HepG2 (cell line): ENCODE results near the gene SUSD3. TPM values are rescaled to one million over a fixed set of nuclear protein-coding genes. Genes with fewer than 3 reads are reported as not detected.

ENCODE experiments used
- ATAC-seq: fragments of 200-7000 bp; cut with Tn5 transposase; 3 replicates; pipeline ENCODE4 v1.9.1; 2020; ENCODE audit warnings: mild to moderate bottlenecking, moderate library complexity
- BruUV-seq: library from RNA; stranded (reverse); fragments of 400-500 nt; replicated peaks from 2 replicates; lab custom pipeline; 2021; lab: Mats Ljungman, UMichigan
- CTCF ChIA-PET: fragments of 300-600 bp; formaldehyde crosslinking; extraction: SDS; loops from one replicate; lab custom pipeline; 2021; ENCODE audit warnings: low total read pairs, inconsistent platforms, low intra/inter-chr PET ratio; lab: Yijun Ruan, JAX
- POLR2A ChIA-PET: fragments of 350-600 bp; sonication (Branson Sonifier 250); formaldehyde crosslinking; loops from one replicate; lab custom pipeline; 2020; ENCODE audit warnings: antibody characterized with exemption, inconsistent platforms; lab: Yijun Ruan, JAX
- DNase-seq: peaks from one replicate; pipeline ENCODE4 v3.0.0-alpha.2; 2015; ENCODE audit warnings: low spot score
- FAIRE-seq: peaks from 3 replicates; lab custom pipeline; 2011; peaks lifted over from hg19 to GRCh38; lab: Jason Lieb, UNC
- H2AFZ ChIP-seq: one replicate; pipeline ENCODE4 v1.6.1; 2011; ENCODE audit warnings: low read length, inconsistent platforms
- H3K27ac ChIP-seq: fragments of 300-600 bp; 3 replicates; pipeline ENCODE4 v1.8.0; 2011; ENCODE audit warnings: mixed run types, mild to moderate bottlenecking, mixed read lengths, low read length, inconsistent platforms; ENCODE audit not compliant: insufficient read depth; ENCODE audit errors: extremely low read length
- H3K27me3 ChIP-seq, 2 experiments: fragments of 200-600 bp in 1 of 2; 2 replicates in 1 of 2; 3 replicates in 1 of 2; pipeline versions ENCODE4 v1.6.0 to v1.8.0; 2011; ENCODE audit warnings: low read length in 2 of 2, mild to moderate bottlenecking in 2 of 2, moderate library complexity in 2 of 2, inconsistent platforms in 1 of 2; ENCODE audit not compliant: insufficient read depth in 2 of 2, control insufficient read depth in 1 of 2
- H3K36me3 ChIP-seq, 2 experiments: fragments of 200-600 bp in 1 of 2; replicated peaks in 1 of 2; 2 replicates in 1 of 2; 3 replicates in 1 of 2; pipeline versions ENCODE4 v1.5.1 to v1.8.0; 2011; ENCODE audit warnings: low read length in 2 of 2, inconsistent platforms in 1 of 2; ENCODE audit not compliant: insufficient read depth in 2 of 2, control insufficient read depth in 1 of 2
- H3K4me1 ChIP-seq: 2 replicates; pipeline ENCODE4 v1.5.1; 2012; ENCODE audit warnings: low read length, inconsistent platforms; ENCODE audit not compliant: insufficient read depth
- H3K4me2 ChIP-seq: 2 replicates; pipeline ENCODE4 v1.6.0; 2011; ENCODE audit warnings: low read depth, low read length, inconsistent platforms
- H3K4me3 ChIP-seq, 3 experiments: fragments of 200-600 bp in 1 of 3; sonication (generic), shearing (Covaris generic) in 1 of 3; replicated peaks in 1 of 3; 2 replicates each; pipeline ENCODE4 v1.5.1; 2011 to 2016; ENCODE audit warnings: low read length in 3 of 3, inconsistent platforms in 2 of 3, low read depth in 2 of 3, mild to moderate bottlenecking in 2 of 3, control low read depth in 1 of 3, mixed read lengths in 1 of 3; ENCODE audit not compliant: insufficient read depth in 1 of 3
- H3K79me2 ChIP-seq: one replicate; pipeline ENCODE4 v1.6.1; 2011; ENCODE audit warnings: low read length, inconsistent platforms; ENCODE audit not compliant: insufficient read depth
- H3K9ac ChIP-seq: 2 replicates; pipeline ENCODE4 v1.6.0; 2011; ENCODE audit warnings: mild to moderate bottlenecking, low read depth, low read length, inconsistent platforms; ENCODE audit not compliant: insufficient read depth
- H3K9me3 ChIP-seq: 2 replicates; pipeline ENCODE4 v1.5.1; 2012; ENCODE audit warnings: mild to moderate bottlenecking, low read length
- H4K20me1 ChIP-seq: 2 replicates; pipeline ENCODE4 v1.6.0; 2011; ENCODE audit warnings: inconsistent platforms, mild to moderate bottlenecking, low read length, moderate library complexity; ENCODE audit not compliant: insufficient read depth
- HNRNPL ChIP-seq: fragments of 200-400 bp; formaldehyde crosslinking; IDR thresholded peaks from 2 replicates; pipeline ENCODE4 v1.6.1; 2017; ENCODE audit warnings: mild to moderate bottlenecking, low read depth, low read length
- HOXA9 ChIP-seq: sonication (generic); formaldehyde crosslinking; IDR thresholded peaks from 2 replicates; pipeline ENCODE4 v1.8.1; 2022; ENCODE audit warnings: missing genetic modification reagents, mild to moderate bottlenecking, moderate library complexity, borderline replicate concordance
- MYC ChIP-seq: sonication (generic); formaldehyde crosslinking; IDR thresholded peaks from 2 replicates; pipeline ENCODE4 v1.9.0; 2021; ENCODE audit warnings: missing genetic modification reagents, borderline replicate concordance
- ONECUT2 ChIP-seq: sonication (generic); formaldehyde crosslinking; IDR thresholded peaks from 2 replicates; pipeline ENCODE4 v1.4.0; 2020; ENCODE audit warnings: missing genetic modification reagents
- STAG1 ChIP-seq: sonication (generic); formaldehyde crosslinking; IDR thresholded peaks from 2 replicates; pipeline ENCODE4 v1.4.0; 2020; ENCODE audit warnings: missing genetic modification reagents
- ZBTB10 ChIP-seq: sonication (generic); formaldehyde crosslinking; IDR thresholded peaks from 2 replicates; pipeline ENCODE4 v1.4.0; 2020; ENCODE audit warnings: missing genetic modification reagents, borderline replicate concordance
- ZBTB33 ChIP-seq: sonication (generic); formaldehyde crosslinking; IDR thresholded peaks from 2 replicates; pipeline ENCODE4 v1.4.0; 2020; ENCODE audit warnings: missing genetic modification reagents
- ZNF121 ChIP-seq: sonication (generic); formaldehyde crosslinking; IDR thresholded peaks from 2 replicates; pipeline ENCODE4 v1.5.0; 2020; ENCODE audit warnings: mild to moderate bottlenecking, missing genetic modification reagents
- ZNF589 ChIP-seq: sonication (generic); formaldehyde crosslinking; conservative IDR thresholded peaks from 2 replicates; pipeline ENCODE4 v1.8.0; 2022; ENCODE audit warnings: mild to moderate bottlenecking, moderate library complexity, missing genetic modification reagents
- ZNF691 ChIP-seq: sonication (generic); formaldehyde crosslinking; IDR thresholded peaks from 2 replicates; pipeline ENCODE4 v1.4.0; 2020; ENCODE audit warnings: missing genetic modification reagents, low read depth, mild to moderate bottlenecking, borderline replicate concordance
- ZSCAN12 ChIP-seq: sonication (generic); formaldehyde crosslinking; IDR thresholded peaks from 2 replicates; pipeline ENCODE4 v1.9.0; 2021; ENCODE audit warnings: mild to moderate bottlenecking, missing genetic modification reagents
- WGBS: methylation state at CpG from one replicate; pipeline ENCODE4 v1.1.6; 2017; ENCODE audit warnings: low lambda C conversion rate; 5-methylcytosine and 5-hydroxymethylcytosine counted together
- in situ Hi-C: cut with HindIII; loops from 2 replicates; pipeline ENCODE4 v1.10.0; 2017; ENCODE audit warnings: low pct_unique_long_range_greater_than_20kb; ENCODE audit not compliant: extremely low pct_ligation_motif_present
- intact Hi-C: fragments of 100-400 bp; cut with micrococcal nuclease; formaldehyde crosslinking; loops from one replicate; pipeline ENCODE4 v1.10.0; 2022; ENCODE audit not compliant: unreplicated experiment
- polyA plus RNA-seq, 8 experiments: library from polyadenylated mRNA; depleted of rRNA in 3 of 8; stranded (reverse) in 7 of 8; unstranded in 1 of 8; fragments of >200 nt; fragmentation: Illumina TruSeq in 4 of 8; extraction: Trizol in 4 of 8; gene quantifications; 2 replicates each; pipeline versions ENCODE4 v1.2.1 to v1.2.3, GENCODE V29; 2011 to 2016; ENCODE audit warnings: low read depth in 4 of 8, missing spikeins in 1 of 8, mixed read lengths in 1 of 8; ENCODE audit not compliant: insufficient read depth in 1 of 8
- total RNA-seq, 5 experiments: library from RNA; depleted of rRNA; stranded (reverse); fragments of >200 nt; fragmentation: Illumina TruSeq; extraction: Trizol; gene quantifications; 2 replicates each; pipeline ENCODE4 v1.2.3, GENCODE V29; 2016; ENCODE audit warnings: low read depth in 1 of 5

The SUSD3 gene
- total and polyA plus RNA-seq, 2 of the 13 experiments (the other 11 are each of a cell fraction or from before 2014, with no cell fraction given): 7.0 to 9.1 TPM

GRCh38 chr9:93110311-93110855, 51.9 kb downstream of the SUSD3 start:
- Histone ChIP-seq H3K4me3 (no peak overlapping the region), H3K9ac (no peak overlapping the region), H3K27ac (no peak overlapping the region), H3K4me1 (peaks cover 62% of the 10 kb centered on the region), H3K27me3 (no peaks in the 10 kb centered on the region), H4K20me1 (no peaks in the 10 kb centered on the region), H3K79me2 (peaks cover 3% of the 10 kb centered on the region), H3K9me3 (no peaks in the 10 kb centered on the region), H3K36me3 (peaks cover 2 to 8% of the 10 kb centered on the region in 2 experiments; a peak in 3 of 5 replicates)
- FAIRE-seq: no peak
- BruUV-seq: no TSS peak
- WGBS: 100% methylated on average over 2 of the region's 14 CpGs
- no peak for TF ChIP-seq ZNF121 (CRISPR knock-in tag)
- TF ChIP-seq HNRNPL: 0 out of 2 replicates have a peak, but pooled peaks have one; percentile 38
- 0 out of 2 replicates have a peak, but pooled peaks have one; percentile 4 for TF ChIP-seq MYC (CRISPR knock-in tag)
- TF ChIP-seq, all 625 proteins: peak for 2
- ATAC-seq: no peak
- intact Hi-C loops (no loop called here), in situ Hi-C loops (no loop called here)
- ChIA-PET POLR2A (interaction anchor here (2.7 kb wide), 1 partner anchor 23 kb away, joined by 12 read pairs; the partner anchor contains the start of gene NINJ1), CTCF (interaction anchor here (1.9 kb wide), 1 partner anchor 107 kb away, joined by 4 read pairs; no protein-coding TSS in a partner anchor)
- Histone ChIP-seq H2AFZ (no peak overlapping the region), H3K4me2 (no peak overlapping the region)
- DNase-seq: no peak

GRCh38 chr9:93111001-93111370, 52.5 kb downstream of the SUSD3 start:
- H3K27me3 ChIP-seq: no peaks in the 10 kb centered on the region
- H3K4me2 ChIP-seq: peak overlapping the region; percentile 66; the same call in 1 of the 2 replicates
- H3K4me1 ChIP-seq: peaks cover 65% of the 10 kb centered on the region
- no TSS peak for BruUV-seq
- DNase-seq (no peak), ATAC-seq (no peak; the same call in 2 of the 3 replicates), FAIRE-seq (no peak)
- H3K79me2 ChIP-seq: no peaks in the 10 kb centered on the region
- peak overlapping the region; percentile 61 for H3K9ac ChIP-seq
- H3K36me3 ChIP-seq: peaks cover 2 to 8% of the 10 kb centered on the region in 2 experiments; a peak in 3 of 5 replicates
- H4K20me1 ChIP-seq: no peaks in the 10 kb centered on the region
- ChIA-PET CTCF (no interaction called here), POLR2A (interaction anchor here (1.6 to 13.7 kb wide), 2 partner anchors 9 to 21 kb away, joined by 9 to 195 read pairs; partner anchors contain the start of gene NINJ1)
- H3K4me3 ChIP-seq: peak overlapping the region in 1 of 3 experiments; percentile 56; a peak in 1 of 6 replicates
- intact Hi-C loops (no loop called here), in situ Hi-C loops (no loop called here)
- H2AFZ ChIP-seq: no peak overlapping the region
- no peaks in the 10 kb centered on the region for H3K9me3 ChIP-seq
- H3K27ac ChIP-seq: peak overlapping the region; percentile 80
- 91% methylated on average over 10 of the region's 11 CpGs for WGBS
- no peak for TF ChIP-seq ZBTB10 (CRISPR knock-in tag)
- TF ChIP-seq ZSCAN12: no peak
- no peak for TF ChIP-seq ZNF691 (CRISPR knock-in tag)
- TF ChIP-seq ONECUT2: no peak
- peak; percentile 88 for TF ChIP-seq ZBTB33 (CRISPR knock-in tag)
- 0 out of 2 replicates have a peak, but pooled peaks have one; percentile 2 for TF ChIP-seq MYC (CRISPR knock-in tag)
- TF ChIP-seq STAG1 (CRISPR knock-in tag): no peak
- TF ChIP-seq ZNF589: no peak
- no peak for TF ChIP-seq HOXA9
